BLaER1 treated with 17β-estradiol and CSF1 and Interleukin-3, amounts not matched to agents 10 nM and 100 nM (cell line): ENCODE results near the gene MSI2.
A peak's percentile ranks its signal among the peaks of the same experiment; 100 is the strongest.

ENCODE experiments used
- H3K27ac ChIP-seq, 11 experiments: shearing (Covaris generic); formaldehyde crosslinking; 2 replicates each; pipeline ENCODE4 v1.8.1; 2022
- H3K27me3 ChIP-seq, 11 experiments: shearing (Covaris generic); formaldehyde crosslinking; 2 replicates each; pipeline ENCODE4 v1.8.1; 2022
- H3K36me3 ChIP-seq, 11 experiments: shearing (Covaris generic); formaldehyde crosslinking; 2 replicates each; pipeline ENCODE4 v1.8.1; 2022
- H3K4me1 ChIP-seq, 10 experiments: shearing (Covaris generic); formaldehyde crosslinking; 2 replicates each; pipeline ENCODE4 v1.8.1; 2022
- H3K4me2 ChIP-seq, 11 experiments: shearing (Covaris generic); formaldehyde crosslinking; 2 replicates each; pipeline ENCODE4 v1.8.1; 2022
- H3K4me3 ChIP-seq, 10 experiments: shearing (Covaris generic); formaldehyde crosslinking; 2 replicates each; pipeline ENCODE4 v1.8.1; 2022
- H3K9ac ChIP-seq, 11 experiments: shearing (Covaris generic); formaldehyde crosslinking; 2 replicates each; pipeline ENCODE4 v1.8.1; 2022
- H3K9me3 ChIP-seq, 11 experiments: shearing (Covaris generic); formaldehyde crosslinking; replicated peaks in 1 of 11; 2 replicates each; pipeline ENCODE4 v1.8.1; 2022
- H4K20me1 ChIP-seq, 11 experiments: shearing (Covaris generic); formaldehyde crosslinking; 2 replicates each; pipeline ENCODE4 v1.8.1; 2022
- Cebpa-rat ChIP-seq, 11 experiments: shearing (Covaris generic); IDR thresholded peaks; 2 replicates each; pipeline ENCODE4 v1.8.1; 2022

MSI2 gene

DNA sequence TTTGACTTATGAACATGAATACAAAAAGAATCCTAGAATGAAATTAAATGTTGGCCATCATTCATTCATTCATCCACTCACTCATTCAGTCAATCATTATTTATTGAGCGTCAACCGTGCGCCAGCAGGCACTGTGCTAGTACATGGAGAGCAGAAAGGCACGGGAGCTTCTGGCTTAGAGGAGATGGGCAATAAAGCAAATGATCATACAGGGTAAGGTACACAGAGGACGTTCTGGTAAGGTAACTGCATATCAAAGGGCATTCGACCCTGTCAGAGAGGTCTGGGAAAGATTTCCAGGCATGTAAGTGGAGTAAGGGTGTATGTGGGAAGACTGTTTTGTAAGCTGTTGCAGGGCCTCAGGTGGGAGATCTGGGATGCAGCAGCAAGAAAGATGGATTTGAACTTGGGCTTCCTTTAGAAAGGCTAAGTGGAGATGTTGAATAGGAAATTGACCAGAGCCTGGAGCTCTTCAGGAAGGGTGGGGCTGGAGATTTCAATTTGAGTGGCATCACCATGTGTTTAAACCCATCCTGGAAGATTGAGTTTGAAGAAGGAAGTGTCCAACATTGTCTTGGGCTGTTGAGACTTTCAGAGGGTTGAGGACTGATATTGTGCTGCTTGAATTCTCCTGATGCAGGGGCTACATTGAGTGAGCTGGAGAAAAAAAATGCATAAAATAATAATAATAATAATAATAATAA is 2.8 kb upstream of the MSI2 start:
- H3K4me2 ChIP-seq, result 0 out of 22 replicates have a peak overlapping the region, but pooled peaks of 1 of the 11 experiments have one; percentile 18
- H3K27ac ChIP-seq, result no peak overlapping the region
- peaks cover 2 to 21% (median 8%) of the 10 kb centered on the region in 10 experiments; a peak in 18 of 20 replicates for H3K4me1 ChIP-seq
- peaks cover 19 to 33% (median 31%) of the 10 kb centered on the region in 11 experiments; a peak in 20 of 22 replicates for H3K9me3 ChIP-seq
- no peak for TF ChIP-seq Cebpa-rat (IDR thresholded peaks at IDR 0.05)
- H3K36me3 ChIP-seq, result peaks cover 0 to 1% (median 0%) of the 10 kb centered on the region in 11 experiments; a peak in 1 of 22 replicates
- H3K9ac ChIP-seq, result no peak overlapping the region
- no peak overlapping the region for H3K4me3 ChIP-seq
- H3K27me3 ChIP-seq, result no peaks in the 10 kb centered on the region
- H4K20me1 ChIP-seq, result peaks cover 0 to 1% (median 0%) of the 10 kb centered on the region in 11 experiments; a peak in 1 of 22 replicates

DNA sequence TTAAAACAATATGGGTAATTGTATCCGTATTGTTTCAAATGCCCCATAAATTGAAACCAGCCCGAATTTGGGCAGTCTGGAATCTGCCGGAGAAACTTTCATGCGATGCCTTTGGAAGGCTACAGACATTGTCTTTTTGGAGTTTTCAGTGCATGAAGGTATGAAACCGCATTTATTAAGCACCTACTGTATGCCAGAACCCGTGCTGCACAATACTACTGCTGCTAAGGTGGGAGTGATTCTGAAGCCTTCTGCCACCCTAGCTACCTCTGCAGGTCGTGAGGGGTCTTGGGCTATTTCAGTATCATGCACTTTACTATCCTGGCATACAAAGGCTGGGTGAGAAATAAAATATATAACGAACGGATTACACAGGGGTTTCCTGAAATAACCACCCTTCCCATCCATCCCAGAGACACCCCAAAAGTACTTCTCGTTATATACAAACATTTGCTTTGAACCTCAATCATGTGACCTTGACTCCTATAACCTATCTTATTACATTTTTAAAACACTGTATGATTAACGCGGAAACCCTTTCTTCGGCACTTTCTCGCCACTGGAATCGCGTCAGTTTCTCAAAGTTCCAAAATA is 1.0 kb upstream of the MSI2 start:
- peak overlapping the region; percentile 76 to 97 (median 90) for H3K4me2 ChIP-seq
- H3K4me3 ChIP-seq, result peak overlapping the region; percentile 57 to 81 (median 74)
- H3K9ac ChIP-seq, result peak overlapping the region; percentile 61 to 83 (median 77); a peak in 21 of 22 replicates
- H3K27ac ChIP-seq, result peak overlapping the region in 8 of 11 experiments; percentile 37 to 75 (median 60); a peak in 14 of 22 replicates
- H4K20me1 ChIP-seq, result peaks cover 0 to 12% (median 0%) of the 10 kb centered on the region in 11 experiments; a peak in 5 of 22 replicates
- H3K36me3 ChIP-seq, result peaks cover 0 to 19% (median 0%) of the 10 kb centered on the region in 11 experiments; a peak in 3 of 22 replicates
- H3K4me1 ChIP-seq, result peaks cover 19 to 39% (median 25%) of the 10 kb centered on the region in 10 experiments
- H3K9me3 ChIP-seq, result peaks cover 10 to 16% (median 14%) of the 10 kb centered on the region in 11 experiments; a peak in 20 of 22 replicates
- H3K27me3 ChIP-seq, result no peaks in the 10 kb centered on the region
- no peak for TF ChIP-seq Cebpa-rat (IDR thresholded peaks at IDR 0.05)

DNA sequence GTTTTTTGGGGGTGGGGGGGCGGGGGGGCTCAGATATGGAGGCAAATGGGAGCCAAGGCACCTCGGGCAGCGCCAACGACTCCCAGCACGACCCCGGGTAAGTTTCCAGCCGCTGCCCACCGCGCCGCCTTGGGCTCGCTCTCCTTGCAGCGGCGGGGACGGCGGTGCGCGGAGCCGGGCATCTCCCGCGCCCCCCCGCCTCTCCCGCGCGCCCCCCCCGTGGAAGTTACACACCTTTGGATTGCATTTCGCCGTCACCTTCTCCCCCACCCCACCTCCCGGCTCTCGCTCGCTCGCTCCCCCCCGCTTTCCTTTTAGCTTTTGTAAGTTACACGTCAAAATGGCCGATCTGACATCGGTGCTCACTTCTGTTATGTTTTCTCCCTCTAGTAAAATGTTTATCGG is 387 bp downstream of the MSI2 start:
- Histone ChIP-seq H3K9me3 (peaks cover 0 to 2% (median 0%) of the 10 kb centered on the region in 11 experiments; a peak in 3 of 22 replicates), H3K36me3 (peaks cover 0 to 29% (median 7%) of the 10 kb centered on the region in 11 experiments; a peak in 12 of 22 replicates), H3K4me3 (peak overlapping the region; percentile 65 to 81 (median 76)), H3K4me1 (peaks cover 32 to 53% (median 40%) of the 10 kb centered on the region in 10 experiments), H3K27me3 (no peaks in the 10 kb centered on the region), H3K4me2 (peak overlapping the region in 4 of 11 experiments; percentile 91 to 97 (median 96); a peak in 2 of 22 replicates), H4K20me1 (peaks cover 0 to 26% (median 3%) of the 10 kb centered on the region in 11 experiments; a peak in 7 of 22 replicates), H3K9ac (peak overlapping the region; percentile 78 to 86 (median 83)), H3K27ac (peak overlapping the region in 10 of 11 experiments; percentile 55 to 86 (median 76); a peak in 18 of 22 replicates)
- TF ChIP-seq Cebpa-rat (IDR thresholded peaks at IDR 0.05), result no peak

DNA sequence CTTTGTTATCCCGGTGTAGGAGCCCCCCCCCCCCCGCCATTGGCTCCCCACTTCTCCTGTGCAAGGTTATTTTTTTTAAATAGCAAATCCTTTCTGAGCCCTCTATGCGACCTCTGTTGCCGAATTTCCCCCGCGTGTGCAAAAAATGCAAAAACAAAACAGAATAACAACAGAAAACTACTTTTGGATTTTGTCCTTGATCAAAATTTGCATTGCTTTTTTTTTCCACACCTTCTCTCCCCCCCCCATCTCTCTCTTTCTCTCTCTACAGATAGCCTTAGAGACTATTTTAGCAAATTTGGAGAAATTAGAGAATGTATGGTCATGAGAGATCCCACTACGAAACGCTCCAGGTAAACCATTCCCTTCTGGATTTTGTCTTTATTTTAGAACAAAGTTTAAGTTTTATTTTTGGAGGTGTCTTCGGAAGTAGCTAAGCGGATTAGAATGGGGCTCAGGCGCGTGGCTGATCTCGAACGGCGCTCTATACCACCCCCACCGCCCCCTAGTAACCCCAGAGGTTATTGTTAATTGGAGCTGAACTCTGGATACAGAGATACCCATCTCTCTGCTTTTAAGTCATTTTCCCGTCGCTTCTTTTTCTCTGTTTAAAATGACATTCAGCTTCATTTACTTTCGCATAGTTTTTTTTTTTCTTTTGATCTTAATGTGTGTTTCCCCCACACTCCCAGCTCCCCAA is 1.0 kb downstream of the MSI2 start:
- no peak for TF ChIP-seq Cebpa-rat (IDR thresholded peaks at IDR 0.05)
- H3K36me3 ChIP-seq, result peaks cover 0 to 35% (median 13%) of the 10 kb centered on the region in 11 experiments; a peak in 19 of 22 replicates
- H3K27me3 ChIP-seq, result no peaks in the 10 kb centered on the region
- H3K4me1 ChIP-seq, result peaks cover 32 to 60% (median 46%) of the 10 kb centered on the region in 10 experiments
- H3K27ac ChIP-seq, result peak overlapping the region in 10 of 11 experiments; percentile 55 to 86 (median 76); a peak in 19 of 22 replicates
- peak overlapping the region; percentile 78 to 86 (median 83) for H3K9ac ChIP-seq
- H3K4me2 ChIP-seq, result peak overlapping the region; percentile 91 to 100 (median 97)
- no peaks in the 10 kb centered on the region for H3K9me3 ChIP-seq
- H3K4me3 ChIP-seq, result peak overlapping the region; percentile 65 to 81 (median 76)
- H4K20me1 ChIP-seq, result peaks cover 0 to 33% (median 9%) of the 10 kb centered on the region in 11 experiments; a peak in 7 of 22 replicates

DNA sequence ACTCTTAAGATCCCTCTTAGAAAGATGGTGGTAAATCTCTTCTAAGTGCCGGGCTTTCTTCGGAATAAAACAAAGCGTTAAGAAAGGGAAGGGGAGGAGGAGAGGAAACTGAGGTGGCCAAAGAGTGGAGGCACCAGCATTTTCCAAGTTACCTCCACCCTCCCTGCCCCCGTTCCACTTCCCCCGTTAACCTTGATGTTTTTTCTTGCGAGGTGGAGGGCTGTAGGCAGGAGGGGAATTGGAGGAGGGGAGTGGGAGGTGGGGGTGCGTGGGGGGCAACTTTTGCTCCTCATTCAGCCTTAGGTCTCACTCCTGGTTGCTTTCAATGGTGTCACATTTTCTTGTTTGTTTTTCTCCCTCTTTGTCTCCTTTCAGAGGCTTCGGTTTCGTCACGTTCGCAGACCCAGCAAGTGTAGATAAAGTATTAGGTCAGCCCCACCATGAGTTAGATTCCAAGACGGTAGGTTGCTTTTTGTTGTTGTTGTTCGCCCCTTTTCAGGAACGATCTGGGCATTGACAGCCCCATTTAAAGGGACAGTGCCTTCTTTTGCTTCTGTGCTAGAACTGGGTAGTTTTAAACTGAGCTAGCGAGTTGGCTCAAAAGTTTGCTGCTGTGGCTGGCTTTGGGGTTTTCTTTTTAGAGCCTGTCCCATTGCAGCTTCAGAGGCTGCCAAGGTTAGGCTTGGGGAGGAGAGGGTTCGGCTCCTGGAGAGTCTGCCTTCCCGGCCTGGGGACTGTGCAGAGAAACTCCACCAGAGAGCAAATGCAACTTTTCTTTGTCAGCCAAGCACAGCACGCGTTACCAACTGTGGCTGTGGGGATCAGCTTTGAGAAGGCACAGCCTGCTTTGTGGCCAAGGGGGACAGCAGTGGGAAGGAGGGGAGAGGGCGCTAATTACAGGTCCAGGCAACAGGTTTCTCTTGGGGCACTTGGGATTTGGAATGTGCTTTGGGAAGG is 1.9 kb downstream of the MSI2 start:
- H3K27ac ChIP-seq, result peak overlapping the region in 10 of 11 experiments; percentile 31 to 86 (median 76); a peak in 19 of 22 replicates
- peak overlapping the region; percentile 91 to 100 (median 97) for H3K4me2 ChIP-seq
- H3K4me1 ChIP-seq, result peaks cover 32 to 68% (median 53%) of the 10 kb centered on the region in 10 experiments
- TF ChIP-seq Cebpa-rat (IDR thresholded peaks at IDR 0.05), result no peak
- peaks cover 0 to 44% (median 21%) of the 10 kb centered on the region in 11 experiments; a peak in 19 of 22 replicates for H3K36me3 ChIP-seq
- no peaks in the 10 kb centered on the region for H3K27me3 ChIP-seq
- H3K9me3 ChIP-seq, result no peaks in the 10 kb centered on the region
- peak overlapping the region; percentile 78 to 86 (median 83) for H3K9ac ChIP-seq
- peaks cover 0 to 41% (median 10%) of the 10 kb centered on the region in 11 experiments; a peak in 7 of 22 replicates for H4K20me1 ChIP-seq
- H3K4me3 ChIP-seq, result peak overlapping the region; percentile 65 to 81 (median 76)

DNA sequence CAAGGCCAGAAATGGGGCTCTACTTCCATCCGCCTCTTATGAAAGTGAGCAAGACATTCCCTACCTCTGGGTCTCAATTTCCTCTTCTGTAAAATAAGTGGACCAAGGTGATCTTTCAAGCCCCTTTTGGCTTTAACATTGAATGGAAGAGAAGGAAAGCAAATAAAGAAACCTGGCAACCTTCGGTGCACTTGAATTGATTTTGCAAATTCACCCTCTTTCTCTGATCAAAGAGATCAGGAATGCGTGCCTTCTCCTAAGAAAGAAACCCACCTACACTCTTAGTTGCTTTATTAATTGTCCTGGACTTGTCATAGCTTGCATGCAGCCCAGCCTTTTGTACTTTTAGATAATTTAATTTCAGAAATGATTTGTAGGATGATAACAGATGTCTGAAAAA is 3.0 kb downstream of the MSI2 start:
- peak overlapping the region in 8 of 11 experiments; percentile 64 to 86 (median 77); a peak in 17 of 22 replicates for H3K27ac ChIP-seq

DNA sequence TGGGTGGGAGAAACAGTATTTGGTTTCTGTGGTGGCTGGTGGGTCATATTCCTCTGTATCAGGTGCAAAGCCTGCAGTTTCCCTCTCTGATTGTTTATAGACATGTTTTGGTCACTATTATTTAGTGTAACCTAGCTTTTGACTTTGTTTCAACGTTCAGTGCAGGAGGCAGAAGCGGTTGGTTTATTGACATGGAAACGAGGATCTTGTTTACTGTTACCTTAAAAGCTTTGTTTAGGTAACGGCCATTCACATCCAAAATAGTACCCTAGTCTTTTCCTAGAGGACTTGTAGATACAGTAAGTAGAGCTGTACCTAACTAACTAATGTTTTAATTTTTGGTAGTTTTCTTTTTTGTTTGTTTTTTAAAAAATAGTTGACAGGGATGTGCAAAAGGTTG is 3.5 kb downstream of the MSI2 start:
- H3K27ac ChIP-seq, result peak overlapping the region in 7 of 11 experiments; percentile 0 to 80 (median 72); a peak in 9 of 22 replicates
- H3K4me1 ChIP-seq, result peaks cover 32 to 68% (median 58%) of the 10 kb centered on the region in 10 experiments
- peaks cover 16 to 60% (median 38%) of the 10 kb centered on the region in 11 experiments; a peak in 21 of 22 replicates for H3K36me3 ChIP-seq
- H3K4me2 ChIP-seq, result peak overlapping the region; percentile 91 to 100 (median 97)
- TF ChIP-seq Cebpa-rat (IDR thresholded peaks at IDR 0.05), result no peak
- H3K9me3 ChIP-seq, result no peaks in the 10 kb centered on the region
- H3K4me3 ChIP-seq, result peak overlapping the region in 7 of 10 experiments; percentile 72 to 81 (median 77); a peak in 14 of 20 replicates
- peaks cover 0 to 57% (median 10%) of the 10 kb centered on the region in 11 experiments; a peak in 9 of 22 replicates for H4K20me1 ChIP-seq
- no peaks in the 10 kb centered on the region for H3K27me3 ChIP-seq
- H3K9ac ChIP-seq, result peak overlapping the region in 9 of 11 experiments; percentile 78 to 86 (median 84); a peak in 17 of 22 replicates

More for the DNA sequence above, 3.0 kb downstream of the MSI2 start:
- Histone ChIP-seq H3K9me3 (no peaks in the 10 kb centered on the region), H3K27me3 (no peaks in the 10 kb centered on the region), H3K9ac (peak overlapping the region in 10 of 11 experiments; percentile 56 to 86 (median 84); a peak in 19 of 22 replicates), H3K4me2 (peak overlapping the region; percentile 91 to 100 (median 97)), H3K4me1 (peaks cover 32 to 67% (median 59%) of the 10 kb centered on the region in 10 experiments), H3K36me3 (peaks cover 11 to 55% (median 33%) of the 10 kb centered on the region in 11 experiments; a peak in 21 of 22 replicates), H3K4me3 (peak overlapping the region in 9 of 10 experiments; percentile 66 to 81 (median 77); a peak in 17 of 20 replicates), H4K20me1 (peaks cover 0 to 52% (median 10%) of the 10 kb centered on the region in 11 experiments; a peak in 7 of 22 replicates)
- TF ChIP-seq Cebpa-rat (IDR thresholded peaks at IDR 0.05), result no peak
